Liver (tissue), 3 donors: ENCODE measurements around the gene RTL10.

ENCODE experiments used
- CTCF ChIP-seq: fragments of 150-350 bp; IDR thresholded peaks from 2 replicates; pipeline ENCODE4 v1.5.1; 2017; ENCODE audit warnings: improper control_type of control experiment, low read depth, low read length; ENCODE audit not compliant: missing input control
- GABPA ChIP-seq, 2 donors: IDR thresholded peaks in 1 of 2; conservative IDR thresholded peaks in 1 of 2; 2 replicates each; pipeline ENCODE4 v1.6.1; 2016; ENCODE audit warnings: antibody characterized with exemption in 2 of 2, mild to moderate bottlenecking in 1 of 2, moderate library complexity in 1 of 2
- JUND ChIP-seq, 2 donors: IDR thresholded peaks; 2 replicates each; pipeline ENCODE4 v1.6.1; 2016; ENCODE audit warnings: antibody characterized with exemption in 2 of 2
- NR2F2 ChIP-seq: IDR thresholded peaks from 2 replicates; pipeline ENCODE4 v1.6.1; 2016; ENCODE audit warnings: antibody characterized with exemption
- RAD21 ChIP-seq, 2 donors: IDR thresholded peaks; 2 replicates each; pipeline ENCODE4 v1.6.1; 2016; ENCODE audit warnings: antibody characterized with exemption in 2 of 2, mild to moderate bottlenecking in 2 of 2
- RXRA ChIP-seq, 2 donors: IDR thresholded peaks; 2 replicates each; pipeline ENCODE4 v1.6.1; 2017 to 2018; ENCODE audit warnings: antibody characterized with exemption in 2 of 2, mild to moderate bottlenecking in 1 of 2
- SP1 ChIP-seq: IDR thresholded peaks from 2 replicates; pipeline ENCODE4 v1.6.1; 2018; ENCODE audit warnings: antibody characterized with exemption, mild to moderate bottlenecking
- TAF1 ChIP-seq: conservative IDR thresholded peaks from 2 replicates; pipeline ENCODE4 v1.6.1; 2016; ENCODE audit warnings: antibody characterized with exemption, mild to moderate bottlenecking
- YY1 ChIP-seq: IDR thresholded peaks from 2 replicates; pipeline ENCODE4 v1.6.1; 2016; ENCODE audit warnings: antibody characterized with exemption, mild to moderate bottlenecking
- TF ChIP-seq, protein P1 (sequence below): IDR thresholded peaks from 2 replicates; pipeline ENCODE4 v1.6.1; 2016; ENCODE audit warnings: antibody characterized with exemption, mild to moderate bottlenecking
- TF ChIP-seq, protein P2 (sequence below): IDR thresholded peaks from 2 replicates; pipeline ENCODE4 v1.6.1; 2016; ENCODE audit warnings: antibody characterized with exemption
- TF ChIP-seq, protein P3 (sequence below): IDR thresholded peaks from 2 replicates; pipeline ENCODE4 v1.6.1; 2016; ENCODE audit warnings: antibody characterized with exemption
- donor health status: healthy.
- donor health status: healthy.

GRCh38 chr22:19823191-19823901, 31.3 kb downstream of the RTL10 start:
- no peak for TF ChIP-seq CTCF
- no peak for TF ChIP-seq TAF1
- TF ChIP-seq GABPA (IDR thresholded peaks at IDR 0.05 in 1 of 2, conservative IDR thresholded peaks at IDR 0.05 in 1 of 2): no peak
- TF ChIP-seq, protein P1, sequence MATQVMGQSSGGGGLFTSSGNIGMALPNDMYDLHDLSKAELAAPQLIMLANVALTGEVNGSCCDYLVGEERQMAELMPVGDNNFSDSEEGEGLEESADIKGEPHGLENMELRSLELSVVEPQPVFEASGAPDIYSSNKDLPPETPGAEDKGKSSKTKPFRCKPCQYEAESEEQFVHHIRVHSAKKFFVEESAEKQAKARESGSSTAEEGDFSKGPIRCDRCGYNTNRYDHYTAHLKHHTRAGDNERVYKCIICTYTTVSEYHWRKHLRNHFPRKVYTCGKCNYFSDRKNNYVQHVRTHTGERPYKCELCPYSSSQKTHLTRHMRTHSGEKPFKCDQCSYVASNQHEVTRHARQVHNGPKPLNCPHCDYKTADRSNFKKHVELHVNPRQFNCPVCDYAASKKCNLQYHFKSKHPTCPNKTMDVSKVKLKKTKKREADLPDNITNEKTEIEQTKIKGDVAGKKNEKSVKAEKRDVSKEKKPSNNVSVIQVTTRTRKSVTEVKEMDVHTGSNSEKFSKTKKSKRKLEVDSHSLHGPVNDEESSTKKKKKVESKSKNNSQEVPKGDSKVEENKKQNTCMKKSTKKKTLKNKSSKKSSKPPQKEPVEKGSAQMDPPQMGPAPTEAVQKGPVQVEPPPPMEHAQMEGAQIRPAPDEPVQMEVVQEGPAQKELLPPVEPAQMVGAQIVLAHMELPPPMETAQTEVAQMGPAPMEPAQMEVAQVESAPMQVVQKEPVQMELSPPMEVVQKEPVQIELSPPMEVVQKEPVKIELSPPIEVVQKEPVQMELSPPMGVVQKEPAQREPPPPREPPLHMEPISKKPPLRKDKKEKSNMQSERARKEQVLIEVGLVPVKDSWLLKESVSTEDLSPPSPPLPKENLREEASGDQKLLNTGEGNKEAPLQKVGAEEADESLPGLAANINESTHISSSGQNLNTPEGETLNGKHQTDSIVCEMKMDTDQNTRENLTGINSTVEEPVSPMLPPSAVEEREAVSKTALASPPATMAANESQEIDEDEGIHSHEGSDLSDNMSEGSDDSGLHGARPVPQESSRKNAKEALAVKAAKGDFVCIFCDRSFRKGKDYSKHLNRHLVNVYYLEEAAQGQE: no peak
- TF ChIP-seq JUND (IDR thresholded peaks at IDR 0.05): no peak
- no peak for TF ChIP-seq RAD21 (IDR thresholded peaks at IDR 0.05)
- TF ChIP-seq RXRA (IDR thresholded peaks at IDR 0.05): no peak
- no peak for TF ChIP-seq YY1
- TF ChIP-seq, protein P2, sequence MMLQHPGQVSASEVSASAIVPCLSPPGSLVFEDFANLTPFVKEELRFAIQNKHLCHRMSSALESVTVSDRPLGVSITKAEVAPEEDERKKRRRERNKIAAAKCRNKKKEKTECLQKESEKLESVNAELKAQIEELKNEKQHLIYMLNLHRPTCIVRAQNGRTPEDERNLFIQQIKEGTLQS: no peak
- TF ChIP-seq, protein P3, sequence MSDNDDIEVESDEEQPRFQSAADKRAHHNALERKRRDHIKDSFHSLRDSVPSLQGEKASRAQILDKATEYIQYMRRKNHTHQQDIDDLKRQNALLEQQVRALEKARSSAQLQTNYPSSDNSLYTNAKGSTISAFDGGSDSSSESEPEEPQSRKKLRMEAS: no peak
- no peak for TF ChIP-seq SP1
- no peak for TF ChIP-seq NR2F2
